ENCODE measurements around the gene FAM180B. TPM values are rescaled to one million over a fixed set of nuclear protein-coding genes. Genes with fewer than 3 reads are reported as not detected.

FAM180B gene
- total RNA-seq, result 1 to 10 TPM in 2 of 4 donors, under 1 TPM in 1, not detected in 1; 0.72 to 2.3 (median 1.7) TPM

- Histone ChIP-seq H3K27me3 (peaks cover 7% of the 10 kb centered on the region), H3K36me3 (peaks cover 38% of the 10 kb centered on the region), H3K9me3 (no peaks in the 10 kb centered on the region), H3K27ac (peak within 1 kb of the TSS; percentile 83), H3K4me1 (peaks cover 25% of the 10 kb centered on the region), H3K4me3 (peak within 1 kb of the TSS; percentile 24)
- TF ChIP-seq CTCF (IDR thresholded peaks at IDR 0.05) (no peak), POLR2A (IDR thresholded peaks at IDR 0.05) (no peak), EP300 (IDR thresholded peaks at IDR 0.05) (no peak), POLR2AphosphoS5 (IDR thresholded peaks at IDR 0.05) (no peak)
- no peak for DNase-seq (ENCODE audit: low spot score in 2 of 2)
- 69% methylated on average over 11 of the region's 12 CpGs for WGBS
These were observed at the start of gene FAM180B for GRCh38 chr11:47586098-47586855. FAM180B (plus strand) TSS chr11:47586678; CDS start chr11:47586769, 91 bp downstream.

GRCh38 chr11:47536915-47537314 lies 49.6 kb upstream of the FAM180B start:
- Histone ChIP-seq H3K4me3 (no peak overlapping the region), H3K27ac (no peak overlapping the region), H3K27me3 (no peaks in the 10 kb centered on the region), H3K9me3 (no peaks in the 10 kb centered on the region), H3K4me1 (peaks cover 65% of the 10 kb centered on the region), H3K36me3 (no peaks in the 10 kb centered on the region)
- DNase-seq (ENCODE audit: low spot score in 2 of 2), result no peak
- TF ChIP-seq EP300 (IDR thresholded peaks at IDR 0.05) (no peak), POLR2AphosphoS5 (IDR thresholded peaks at IDR 0.05) (no peak), CTCF (IDR thresholded peaks at IDR 0.05) (no peak), POLR2A (IDR thresholded peaks at IDR 0.05) (no peak)
- WGBS, result 55% methylated on average over 3 of the region's 3 CpGs

GRCh38 chr11:47538741-47539565 lies 47.5 kb upstream of the FAM180B start:
- TF ChIP-seq POLR2A (IDR thresholded peaks at IDR 0.05) (no peak), POLR2AphosphoS5 (IDR thresholded peaks at IDR 0.05) (no peak), CTCF (IDR thresholded peaks at IDR 0.05) (no peak)
- no peak for DNase-seq (ENCODE audit: low spot score in 2 of 2)
- no peak overlapping the region for H3K4me3 ChIP-seq
- peaks cover 51% of the 10 kb centered on the region for H3K4me1 ChIP-seq
- no peaks in the 10 kb centered on the region for H3K9me3 ChIP-seq
- no peaks in the 10 kb centered on the region for H3K36me3 ChIP-seq
- no peaks in the 10 kb centered on the region for H3K27me3 ChIP-seq
- 57% methylated on average over 10 of the region's 10 CpGs for WGBS
- H3K27ac ChIP-seq, result no peak overlapping the region

- H3K4me1 ChIP-seq, result peaks cover 49% of the 10 kb centered on the region
- no peaks in the 10 kb centered on the region for H3K9me3 ChIP-seq
- H3K27ac ChIP-seq, result no peak overlapping the region
- H3K4me3 ChIP-seq, result no peak overlapping the region
- H3K36me3 ChIP-seq, result no peaks in the 10 kb centered on the region
- DNase-seq (ENCODE audit: low spot score in 2 of 2), result no peak
- WGBS, result 39% methylated on average over 2 of the region's 2 CpGs
- no peaks in the 10 kb centered on the region for H3K27me3 ChIP-seq
- TF ChIP-seq CTCF (IDR thresholded peaks at IDR 0.05) (no peak), POLR2AphosphoS5 (IDR thresholded peaks at IDR 0.05) (no peak), EP300 (IDR thresholded peaks at IDR 0.05) (no peak), POLR2A (IDR thresholded peaks at IDR 0.05) (no peak)
These were observed 46.8 kb upstream of the FAM180B start for GRCh38 chr11:47539681-47540039.

GRCh38 chr11:47541070-47541469 lies 45.4 kb upstream of the FAM180B start:
- H3K27ac ChIP-seq, result no peak overlapping the region
- H3K36me3 ChIP-seq, result no peaks in the 10 kb centered on the region
- H3K27me3 ChIP-seq, result no peaks in the 10 kb centered on the region
- TF ChIP-seq CTCF (IDR thresholded peaks at IDR 0.05), result no peak
- no peak for TF ChIP-seq POLR2A (IDR thresholded peaks at IDR 0.05)
- TF ChIP-seq EP300 (IDR thresholded peaks at IDR 0.05), result no peak
- TF ChIP-seq POLR2AphosphoS5 (IDR thresholded peaks at IDR 0.05), result no peak
- no peak for DNase-seq (ENCODE audit: low spot score in 2 of 2)
- no peaks in the 10 kb centered on the region for H3K9me3 ChIP-seq
- no peak overlapping the region for H3K4me3 ChIP-seq
- peaks cover 41% of the 10 kb centered on the region for H3K4me1 ChIP-seq
- WGBS, result 98% methylated on average over 2 of the region's 2 CpGs
